ENCODE measurements around the gene ADAMTSL1. TPM values are rescaled to one million over a fixed set of nuclear protein-coding genes. Genes with fewer than 3 reads are reported as not detected.

The ADAMTSL1 gene
- total RNA-seq, 1 experiment from 2014 or later, result not detected

GRCh38 chr9:18881758-18882157, 407.8 kb downstream of the ADAMTSL1 start:
- DNase-seq, result no peak
- H3K4me1 Mint-ChIP-seq (ENCODE audit: low read depth, unreplicated experiment), result no peaks in the 10 kb centered on the region
- intact Hi-C loops (cut with micrococcal nuclease; ENCODE audit: unreplicated experiment), result no loop called here
- H3K9me3 Mint-ChIP-seq (ENCODE audit: low read depth, unreplicated experiment), result no peaks in the 10 kb centered on the region
- H3K36me3 Mint-ChIP-seq (ENCODE audit: insufficient read depth, unreplicated experiment), result no peaks in the 10 kb centered on the region
- H3K4me3 Mint-ChIP-seq (ENCODE audit: low read depth, unreplicated experiment), result no peak overlapping the region
- CTCF ChIA-PET, result no interaction called here
- BruUV-seq (replicated peaks), result no TSS peak
- peaks cover 57% of the 10 kb centered on the region for H3K27me3 Mint-ChIP-seq (ENCODE audit: unreplicated experiment)
- TF ChIP-seq, protein P1, sequence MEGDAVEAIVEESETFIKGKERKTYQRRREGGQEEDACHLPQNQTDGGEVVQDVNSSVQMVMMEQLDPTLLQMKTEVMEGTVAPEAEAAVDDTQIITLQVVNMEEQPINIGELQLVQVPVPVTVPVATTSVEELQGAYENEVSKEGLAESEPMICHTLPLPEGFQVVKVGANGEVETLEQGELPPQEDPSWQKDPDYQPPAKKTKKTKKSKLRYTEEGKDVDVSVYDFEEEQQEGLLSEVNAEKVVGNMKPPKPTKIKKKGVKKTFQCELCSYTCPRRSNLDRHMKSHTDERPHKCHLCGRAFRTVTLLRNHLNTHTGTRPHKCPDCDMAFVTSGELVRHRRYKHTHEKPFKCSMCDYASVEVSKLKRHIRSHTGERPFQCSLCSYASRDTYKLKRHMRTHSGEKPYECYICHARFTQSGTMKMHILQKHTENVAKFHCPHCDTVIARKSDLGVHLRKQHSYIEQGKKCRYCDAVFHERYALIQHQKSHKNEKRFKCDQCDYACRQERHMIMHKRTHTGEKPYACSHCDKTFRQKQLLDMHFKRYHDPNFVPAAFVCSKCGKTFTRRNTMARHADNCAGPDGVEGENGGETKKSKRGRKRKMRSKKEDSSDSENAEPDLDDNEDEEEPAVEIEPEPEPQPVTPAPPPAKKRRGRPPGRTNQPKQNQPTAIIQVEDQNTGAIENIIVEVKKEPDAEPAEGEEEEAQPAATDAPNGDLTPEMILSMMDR (IDR thresholded peaks at IDR 0.05; ENCODE audit: unreplicated experiment), result no peak
- no peak overlapping the region for H3K27ac Mint-ChIP-seq (ENCODE audit: unreplicated experiment)

DNA sequence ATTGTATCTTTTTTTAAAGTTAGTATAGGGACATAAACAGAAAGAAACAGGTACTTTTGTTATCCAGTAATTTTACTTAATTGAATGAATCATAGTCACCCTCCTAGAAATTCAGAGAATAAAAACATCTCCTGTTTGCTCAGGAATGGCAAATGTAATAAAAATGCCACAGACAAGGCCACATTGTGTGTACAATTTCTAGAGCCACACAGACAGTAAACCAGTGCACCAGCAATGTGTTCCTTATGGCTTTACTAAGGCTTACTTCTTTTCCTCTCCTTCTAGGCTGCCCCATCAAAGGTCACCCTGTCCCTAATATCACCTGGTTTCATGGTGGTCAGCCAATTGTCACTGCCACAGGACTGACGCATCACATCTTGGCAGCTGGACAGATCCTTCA, 413.6 kb downstream of the ADAMTSL1 start:
- H3K36me3 Mint-ChIP-seq (ENCODE audit: insufficient read depth, unreplicated experiment), result no peaks in the 10 kb centered on the region
- H3K4me1 Mint-ChIP-seq (ENCODE audit: low read depth, unreplicated experiment), result no peaks in the 10 kb centered on the region
- CTCF ChIA-PET, result no interaction called here
- no peaks in the 10 kb centered on the region for H3K9me3 Mint-ChIP-seq (ENCODE audit: low read depth, unreplicated experiment)
- peaks cover 23% of the 10 kb centered on the region for H3K27me3 Mint-ChIP-seq (ENCODE audit: unreplicated experiment)
- H3K27ac Mint-ChIP-seq (ENCODE audit: unreplicated experiment), result no peak overlapping the region
- intact Hi-C loops (cut with micrococcal nuclease; ENCODE audit: unreplicated experiment), result no loop called here
- no peak for DNase-seq
- BruUV-seq (replicated peaks), result no TSS peak
- TF ChIP-seq, protein P1 (IDR thresholded peaks at IDR 0.05; ENCODE audit: unreplicated experiment), result no peak
- no peak overlapping the region for H3K4me3 Mint-ChIP-seq (ENCODE audit: low read depth, unreplicated experiment)

DNA sequence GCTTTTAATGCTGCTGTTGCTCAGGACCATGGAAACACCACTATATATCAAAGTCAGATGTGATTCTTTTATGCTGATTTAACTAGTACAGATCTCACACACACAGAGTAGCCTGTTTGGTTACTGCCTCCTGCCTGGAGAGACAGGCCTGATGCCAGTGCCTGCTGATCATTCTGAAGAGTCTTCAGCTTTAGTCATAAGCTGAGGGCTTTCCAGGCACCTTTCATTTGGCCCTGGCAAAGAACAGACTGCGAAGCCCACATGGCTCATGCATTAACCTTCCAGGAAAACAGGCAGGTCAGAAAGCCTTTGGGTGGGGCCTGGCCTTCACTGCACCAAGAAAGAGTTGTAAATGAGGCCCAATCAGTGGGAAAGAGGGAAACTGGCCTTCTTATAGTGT, 414.3 kb downstream of the ADAMTSL1 start:
- intact Hi-C loops (cut with micrococcal nuclease; ENCODE audit: unreplicated experiment), result no loop called here
- Mint-ChIP-seq H3K27ac (ENCODE audit: unreplicated experiment) (no peak overlapping the region), H3K9me3 (ENCODE audit: low read depth, unreplicated experiment) (no peaks in the 10 kb centered on the region), H3K27me3 (ENCODE audit: unreplicated experiment) (peaks cover 23% of the 10 kb centered on the region), H3K36me3 (ENCODE audit: insufficient read depth, unreplicated experiment) (no peaks in the 10 kb centered on the region), H3K4me3 (ENCODE audit: low read depth, unreplicated experiment) (no peak overlapping the region), H3K4me1 (ENCODE audit: low read depth, unreplicated experiment) (no peaks in the 10 kb centered on the region)
- no TSS peak for BruUV-seq (replicated peaks)
- TF ChIP-seq, protein P1 (IDR thresholded peaks at IDR 0.05; ENCODE audit: unreplicated experiment), result no peak
- CTCF ChIA-PET, result no interaction called here
- no peak for DNase-seq

- intact Hi-C loops (cut with micrococcal nuclease; ENCODE audit: unreplicated experiment), result no loop called here
- peaks cover 25% of the 10 kb centered on the region for H3K27me3 Mint-ChIP-seq (ENCODE audit: unreplicated experiment)
- BruUV-seq (replicated peaks), result no TSS peak
- TF ChIP-seq, protein P1 (IDR thresholded peaks at IDR 0.05; ENCODE audit: unreplicated experiment), result no peak
- no peak overlapping the region for H3K27ac Mint-ChIP-seq (ENCODE audit: unreplicated experiment)
- H3K4me3 Mint-ChIP-seq (ENCODE audit: low read depth, unreplicated experiment), result no peak overlapping the region
- no peaks in the 10 kb centered on the region for H3K4me1 Mint-ChIP-seq (ENCODE audit: low read depth, unreplicated experiment)
- CTCF ChIA-PET, result interaction anchor here (0.5 kb wide), 1 partner anchor 840 kb away, joined by 5 read pairs; no protein-coding TSS in a partner anchor
- no peak for DNase-seq
- H3K36me3 Mint-ChIP-seq (ENCODE audit: insufficient read depth, unreplicated experiment), result no peaks in the 10 kb centered on the region
- peaks cover under 1% of the 10 kb centered on the region for H3K9me3 Mint-ChIP-seq (ENCODE audit: low read depth, unreplicated experiment)
These were observed 415.6 kb downstream of the ADAMTSL1 start for GRCh38 chr9:18889550-18889949.
